Left renal pelvis (tissue), 4 donors: ENCODE results near the gene ITPR1. TPM values are rescaled to one million over a fixed set of nuclear protein-coding genes. Genes with fewer than 3 reads are reported as not detected.

Experiments used
- DNase-seq, 4 donors: peaks; one replicate each; pipeline ENCODE4 v3.0.0-alpha.2; 2013; ENCODE audit warnings: low read depth in 4 of 4, low spot score in 3 of 4
- polyA plus RNA-seq, 4 donors: library from polyadenylated mRNA; unstranded; fragments of 120-200 nt; gene quantifications; one replicate each; pipeline ENCODE4 v1.2.1, GENCODE V29; 2013; ENCODE audit not compliant: insufficient read length in 4 of 4

ITPR1 gene
- polyA plus RNA-seq, 4 donors = 39.5 to 60.0 (median 57.1) TPM

- DNase-seq = no peak
Measured at GRCh38 chr3:4672725-4673275, 179.7 kb downstream of the ITPR1 start.

- no peak for DNase-seq
Measured at GRCh38 chr3:4674216-4674615, 181.1 kb downstream of the ITPR1 start.

- DNase-seq = no peak
Measured at GRCh38 chr3:4675704-4676103, 182.6 kb downstream of the ITPR1 start.

- DNase-seq = no peak
Measured at GRCh38 chr3:4678320-4678719, 185.2 kb downstream of the ITPR1 start.

DNA sequence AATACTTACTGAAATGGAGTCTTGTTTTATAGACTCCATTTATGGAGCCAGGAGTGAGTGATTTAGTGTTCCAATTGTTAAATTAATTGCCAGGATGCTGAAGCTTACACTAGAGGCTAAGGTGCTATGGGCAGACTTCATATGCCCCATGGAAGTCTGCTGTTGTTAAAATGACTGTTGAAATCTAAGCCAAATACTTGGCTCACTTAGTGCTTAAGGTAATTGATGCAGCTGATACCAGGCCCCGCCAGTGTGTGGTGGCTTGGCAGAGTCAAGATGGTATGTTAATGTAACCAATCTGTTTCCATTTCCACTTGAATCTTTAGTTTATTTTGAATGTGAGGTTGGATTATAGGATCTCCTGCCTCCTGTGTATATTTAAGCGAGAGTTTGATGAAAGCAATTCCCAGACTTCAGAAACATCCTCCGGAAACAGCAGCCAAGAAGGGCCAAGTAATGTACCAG lies 187.1 kb downstream of the ITPR1 start:
- DNase-seq = no peak

DNA sequence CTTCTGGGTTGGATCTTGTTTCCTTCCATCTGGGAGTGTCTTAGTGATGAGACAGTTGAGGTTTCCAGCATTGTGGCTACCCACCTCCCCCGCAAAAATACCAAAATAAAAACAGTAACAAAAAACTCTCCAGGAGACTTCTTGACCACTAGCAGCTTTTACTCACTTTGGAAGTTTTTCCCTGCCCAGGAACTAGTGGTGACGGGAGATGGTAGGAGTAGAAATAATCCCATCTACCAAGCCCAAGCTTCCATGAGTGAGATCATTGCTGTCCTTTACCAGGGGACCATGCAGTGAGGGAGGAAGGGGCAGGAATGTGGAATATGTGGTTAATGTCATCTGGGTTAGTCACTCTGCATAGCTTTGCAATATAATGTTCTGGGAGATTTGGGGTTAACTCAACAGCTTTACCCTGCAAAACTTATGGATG lies 187.7 kb downstream of the ITPR1 start:
- no peak for DNase-seq

DNA sequence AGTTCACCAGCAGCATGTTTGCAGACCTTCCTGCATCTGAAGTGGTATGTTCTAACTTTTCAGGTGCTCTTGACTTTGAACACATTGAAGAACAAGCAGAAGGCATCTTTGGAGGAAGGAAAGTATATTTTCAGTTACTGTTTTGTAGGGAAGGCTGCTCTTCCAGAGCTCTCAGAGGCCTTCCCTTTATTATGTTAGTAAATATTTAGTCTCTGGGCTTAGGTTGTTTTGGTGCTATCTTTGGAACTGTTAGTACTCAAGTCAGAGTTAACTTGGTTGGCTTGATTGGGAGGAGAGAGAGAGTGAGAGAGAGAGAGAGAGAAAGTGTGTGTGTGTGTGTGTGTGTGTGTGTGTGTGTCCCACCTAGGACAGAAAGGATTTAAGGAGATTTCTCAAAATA lies 188.2 kb downstream of the ITPR1 start:
- DNase-seq = no peak

DNA sequence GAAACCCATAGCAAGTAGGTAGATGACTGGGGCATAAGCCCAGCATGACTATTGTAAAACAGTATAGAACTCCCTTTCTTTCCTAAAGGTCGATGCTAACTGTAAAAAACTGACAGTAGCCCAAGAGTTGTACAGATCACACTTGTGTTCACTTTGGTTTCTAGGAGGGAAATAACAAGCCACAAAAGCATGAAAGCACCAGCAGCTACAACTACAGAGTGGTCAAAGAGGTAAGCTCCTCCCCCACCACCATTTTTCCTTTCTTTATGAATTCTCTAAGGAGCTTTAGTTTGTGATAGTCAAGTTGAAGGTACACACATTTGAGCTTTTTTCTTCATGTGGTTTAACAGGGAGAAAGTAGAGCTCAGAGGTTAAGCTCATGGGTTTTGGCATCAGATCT lies 191.0 kb downstream of the ITPR1 start:
- DNase-seq = no peak

GRCh38 chr3:4684976-4685375 lies 191.8 kb downstream of the ITPR1 start:
- DNase-seq = no peak

DNA sequence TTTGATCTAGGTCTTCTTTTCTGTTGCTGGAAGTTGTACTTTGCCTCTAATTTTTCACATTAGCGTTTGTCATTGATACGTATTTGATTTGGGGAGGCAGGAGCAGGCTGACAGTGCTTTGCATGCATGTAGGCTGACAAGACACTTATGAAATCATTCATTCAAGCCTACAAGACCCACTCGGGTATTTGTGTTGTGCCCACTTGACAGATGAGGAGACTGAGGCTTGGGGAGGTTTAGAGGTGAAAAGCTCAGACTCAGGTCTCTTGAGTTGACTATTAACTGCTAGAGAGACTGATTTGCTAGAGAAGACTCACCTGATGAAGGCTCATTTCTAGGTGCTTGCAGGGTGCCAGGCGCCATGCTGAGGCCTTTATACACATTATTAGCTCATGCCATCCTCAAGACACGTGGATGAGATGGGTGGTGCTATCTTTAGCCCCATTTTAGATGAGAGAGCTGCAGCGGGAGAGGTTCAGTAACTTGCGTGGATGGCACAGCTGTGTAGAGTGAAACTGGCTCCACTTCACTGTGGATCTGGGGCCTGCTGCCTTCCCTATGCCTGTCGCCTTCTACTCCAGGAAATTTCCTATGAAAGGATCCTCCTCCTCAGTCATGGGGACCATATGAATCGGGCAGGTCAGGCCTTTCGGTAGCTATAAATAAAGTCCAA lies 192.7 kb downstream of the ITPR1 start:
- DNase-seq = no peak

- DNase-seq = no peak
Measured at GRCh38 chr3:4686619-4687018, 193.5 kb downstream of the ITPR1 start.

DNA sequence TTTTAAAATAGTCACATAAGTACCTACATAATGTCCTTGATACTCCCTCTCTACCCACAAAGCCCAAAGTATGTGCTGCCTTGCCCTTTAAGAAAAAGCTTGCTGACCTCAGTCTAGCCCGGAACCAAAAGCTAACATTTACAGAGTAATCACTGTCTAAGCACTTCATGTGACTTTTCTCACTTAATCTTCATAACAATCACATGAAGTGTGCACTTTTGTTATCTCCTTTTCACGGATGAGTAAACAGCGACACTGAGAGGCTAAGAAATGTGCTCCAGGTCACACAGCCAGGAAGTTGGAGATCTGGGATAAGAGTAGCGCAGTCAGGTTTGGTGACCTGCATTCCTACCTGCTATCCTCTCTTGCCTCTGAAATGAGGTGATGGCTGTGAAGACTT lies 194.0 kb downstream of the ITPR1 start:
- no peak for DNase-seq

GRCh38 chr3:4687596-4687995 lies 194.4 kb downstream of the ITPR1 start:
- no peak for DNase-seq

DNA sequence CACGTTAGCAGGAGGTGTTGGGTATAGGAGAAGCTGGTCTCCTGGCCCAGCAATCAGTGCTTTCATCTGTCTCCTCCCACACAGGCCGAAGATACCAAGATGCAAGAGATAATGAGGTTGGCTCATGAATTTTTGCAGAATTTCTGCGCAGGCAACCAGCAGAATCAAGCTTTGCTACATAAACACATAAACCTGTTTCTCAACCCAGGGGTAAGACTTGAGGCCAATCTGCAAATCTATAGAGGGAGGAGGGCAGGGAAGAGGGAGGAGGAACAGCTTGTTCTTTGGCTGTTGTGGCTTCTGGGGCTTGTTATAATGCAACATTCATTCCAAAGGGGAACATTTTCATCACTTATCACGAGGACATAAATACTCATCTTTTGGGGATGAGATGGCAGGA lies 195.3 kb downstream of the ITPR1 start:
- DNase-seq = no peak

DNA sequence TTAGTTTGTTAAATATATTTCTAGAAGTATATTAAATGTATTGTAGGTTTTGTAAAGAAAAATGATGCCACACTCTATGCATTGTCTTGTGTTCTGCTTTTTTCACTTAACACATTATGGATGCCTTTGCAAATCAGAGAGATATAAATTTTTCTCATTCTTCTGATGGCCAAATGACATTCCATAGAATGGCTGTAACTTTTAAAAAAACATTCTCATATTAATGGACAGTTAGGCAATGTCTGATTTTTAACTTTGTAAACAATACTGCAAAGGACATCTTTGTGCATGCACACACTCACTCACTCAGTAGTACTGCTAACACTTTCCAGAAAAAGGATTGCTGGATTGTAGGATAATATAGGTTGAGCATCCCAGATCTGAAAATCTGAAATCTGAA lies 195.9 kb downstream of the ITPR1 start:
- DNase-seq = no peak

GRCh38 chr3:4690277-4690676 lies 197.1 kb downstream of the ITPR1 start:
- DNase-seq = no peak

GRCh38 chr3:4693620-4694019 lies 200.5 kb downstream of the ITPR1 start:
- no peak for DNase-seq

DNA sequence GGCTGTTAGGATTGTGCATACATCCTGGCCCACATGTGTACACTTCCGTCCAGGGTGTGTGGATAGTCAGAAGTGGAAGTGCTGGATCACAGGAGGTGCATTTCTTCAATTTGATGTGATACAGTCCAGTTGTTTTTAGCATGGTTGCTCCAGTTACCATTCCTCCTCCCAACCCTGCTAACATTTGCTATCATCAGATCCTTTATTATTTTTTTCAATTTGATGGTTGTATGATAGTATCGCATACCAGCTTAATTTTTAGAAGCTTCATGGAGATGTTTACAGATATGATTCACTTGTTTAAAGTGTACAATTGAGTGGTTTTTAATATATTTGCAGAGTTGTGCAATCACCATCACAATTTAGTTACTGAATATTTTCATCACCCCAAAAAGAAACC lies 202.7 kb downstream of the ITPR1 start:
- no peak for DNase-seq

- DNase-seq = no peak
Measured at GRCh38 chr3:4696266-4696665, 203.1 kb downstream of the ITPR1 start.

- DNase-seq = no peak
Measured at GRCh38 chr3:4698125-4698821, 205.1 kb downstream of the ITPR1 start.

- no peak for DNase-seq
Measured at GRCh38 chr3:4703054-4703480, 209.9 kb downstream of the ITPR1 start.

GRCh38 chr3:4704552-4704951 lies 211.4 kb downstream of the ITPR1 start:
- DNase-seq = no peak
